Measurements from ENCODE around the gene CDH26. TPM values are rescaled to one million over a fixed set of nuclear protein-coding genes. Genes with fewer than 3 reads are reported as not detected.
A peak's percentile ranks its signal among the peaks of the same experiment; 100 is the strongest.

Gene CDH26
- total and polyA plus RNA-seq, 3 donors from 2014 or later = 1.7 to 3.5 (median 2.0) TPM

- 79 to 82% methylated on average over 7 to 9 of the region's 9 CpGs for WGBS, 2 donors
- no peak overlapping the region for H3K27ac ChIP-seq
Observed at GRCh38 chr20:60058879-60059278, 100.7 kb downstream of the CDH26 start.

GRCh38 chr20:60060006-60060557 lies 101.9 kb downstream of the CDH26 start:
- Histone ChIP-seq H3K4me3 (no peak overlapping the region), H3K9me3 (no peaks in the 10 kb centered on the region), H3K36me3 (ENCODE audit: low read depth, missing control alignments) (no peaks in the 10 kb centered on the region), H3K27ac (no peak overlapping the region), H3K4me1 (no peaks in the 10 kb centered on the region), H3K27me3 (no peaks in the 10 kb centered on the region)
- intact Hi-C loops (cut with DNase I; ENCODE audit: low total_unique reads) = no loop called here
- WGBS, 2 donors = 95 to 98% methylated on average over 12 to 13 of the region's 13 CpGs
- TF ChIP-seq POLR2A (IDR thresholded peaks at IDR 0.05) = no peak
- TF ChIP-seq, protein P1, sequence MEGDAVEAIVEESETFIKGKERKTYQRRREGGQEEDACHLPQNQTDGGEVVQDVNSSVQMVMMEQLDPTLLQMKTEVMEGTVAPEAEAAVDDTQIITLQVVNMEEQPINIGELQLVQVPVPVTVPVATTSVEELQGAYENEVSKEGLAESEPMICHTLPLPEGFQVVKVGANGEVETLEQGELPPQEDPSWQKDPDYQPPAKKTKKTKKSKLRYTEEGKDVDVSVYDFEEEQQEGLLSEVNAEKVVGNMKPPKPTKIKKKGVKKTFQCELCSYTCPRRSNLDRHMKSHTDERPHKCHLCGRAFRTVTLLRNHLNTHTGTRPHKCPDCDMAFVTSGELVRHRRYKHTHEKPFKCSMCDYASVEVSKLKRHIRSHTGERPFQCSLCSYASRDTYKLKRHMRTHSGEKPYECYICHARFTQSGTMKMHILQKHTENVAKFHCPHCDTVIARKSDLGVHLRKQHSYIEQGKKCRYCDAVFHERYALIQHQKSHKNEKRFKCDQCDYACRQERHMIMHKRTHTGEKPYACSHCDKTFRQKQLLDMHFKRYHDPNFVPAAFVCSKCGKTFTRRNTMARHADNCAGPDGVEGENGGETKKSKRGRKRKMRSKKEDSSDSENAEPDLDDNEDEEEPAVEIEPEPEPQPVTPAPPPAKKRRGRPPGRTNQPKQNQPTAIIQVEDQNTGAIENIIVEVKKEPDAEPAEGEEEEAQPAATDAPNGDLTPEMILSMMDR (IDR thresholded peaks at IDR 0.05) = no peak
- DNase-seq = no peak

More at GRCh38 chr20:60058879-60059278, 100.7 kb downstream of the CDH26 start:
- no peak for TF ChIP-seq POLR2A (IDR thresholded peaks at IDR 0.05)
- TF ChIP-seq, protein P1 (IDR thresholded peaks at IDR 0.05) = no peak
- no peak for DNase-seq
- no peaks in the 10 kb centered on the region for H3K36me3 ChIP-seq (ENCODE audit: low read depth, missing control alignments)
- no peaks in the 10 kb centered on the region for H3K9me3 ChIP-seq
- intact Hi-C loops (cut with DNase I; ENCODE audit: low total_unique reads) = no loop called here
- no peaks in the 10 kb centered on the region for H3K4me1 ChIP-seq
- no peak overlapping the region for H3K4me3 ChIP-seq
- H3K27me3 ChIP-seq = no peaks in the 10 kb centered on the region

DNA sequence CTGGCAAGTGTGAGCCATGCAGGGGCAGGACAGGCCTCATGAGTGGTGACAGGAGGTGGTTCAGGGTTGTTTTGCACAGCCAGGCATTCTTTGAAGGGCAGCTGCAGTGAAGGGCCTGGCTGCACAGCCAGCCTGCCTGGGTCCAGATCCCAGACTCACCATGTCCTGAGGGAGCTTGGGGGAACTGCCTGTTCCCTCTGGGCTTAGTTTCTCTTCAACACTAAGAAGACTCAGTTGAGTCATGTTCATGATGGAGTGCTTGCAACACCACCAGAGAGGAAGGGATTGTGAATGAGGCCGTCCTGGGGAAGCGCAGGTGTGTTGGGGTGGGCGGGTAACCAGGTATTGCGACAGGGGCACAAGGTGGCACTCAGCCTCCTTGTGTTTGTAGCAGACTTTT lies 102.4 kb downstream of the CDH26 start:
- no peaks in the 10 kb centered on the region for H3K4me1 ChIP-seq
- no peaks in the 10 kb centered on the region for H3K27me3 ChIP-seq
- H3K27ac ChIP-seq = no peak overlapping the region
- H3K9me3 ChIP-seq = no peaks in the 10 kb centered on the region
- no peak overlapping the region for H3K4me3 ChIP-seq
- TF ChIP-seq POLR2A (IDR thresholded peaks at IDR 0.05) = no peak
- TF ChIP-seq, protein P1 (IDR thresholded peaks at IDR 0.05) = no peak
- 75 to 95% methylated on average over 4 of the region's 4 CpGs for WGBS, 2 donors
- intact Hi-C loops (cut with DNase I; ENCODE audit: low total_unique reads) = no loop called here
- H3K36me3 ChIP-seq (ENCODE audit: low read depth, missing control alignments) = no peaks in the 10 kb centered on the region
- no peak for DNase-seq

DNA sequence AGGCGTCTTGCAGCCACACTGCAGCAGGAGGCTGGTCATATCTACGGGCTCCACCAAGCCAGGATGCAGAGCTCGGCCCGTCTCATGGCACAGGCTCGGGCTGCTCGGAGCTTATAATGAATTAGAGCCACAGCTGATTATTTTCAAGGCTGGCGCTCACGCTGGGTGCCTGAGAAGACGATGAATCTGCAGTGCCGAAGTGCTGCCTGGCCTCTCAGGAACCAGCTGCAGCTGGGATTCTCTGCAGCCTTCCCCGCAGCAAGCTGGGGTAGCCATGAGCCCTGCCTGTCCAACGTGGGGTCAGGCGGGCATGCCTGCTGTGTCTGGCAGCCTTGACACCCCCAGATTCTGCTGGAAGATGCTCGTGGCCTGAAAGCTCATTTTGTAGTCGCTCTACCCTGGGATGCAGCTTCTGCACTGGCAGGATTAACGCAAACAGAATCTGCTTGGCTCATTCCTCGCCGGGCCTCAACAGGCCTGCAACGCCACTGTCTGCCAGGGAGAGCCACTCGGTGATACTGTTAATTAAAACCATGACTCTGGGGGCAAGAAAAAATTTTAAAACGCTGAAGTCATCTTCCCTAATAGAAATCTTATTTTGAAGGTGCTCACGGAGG lies 104.3 kb downstream of the CDH26 start:
- Histone ChIP-seq H3K4me3 (no peak overlapping the region), H3K4me1 (no peaks in the 10 kb centered on the region), H3K9me3 (no peaks in the 10 kb centered on the region), H3K27ac (no peak overlapping the region), H3K27me3 (no peaks in the 10 kb centered on the region), H3K36me3 (ENCODE audit: low read depth, missing control alignments) (no peaks in the 10 kb centered on the region)
- 42 to 49% methylated on average over 12 to 22 of the region's 22 CpGs for WGBS, 2 donors
- TF ChIP-seq, protein P1 (IDR thresholded peaks at IDR 0.05) = no peak
- no peak for TF ChIP-seq POLR2A (IDR thresholded peaks at IDR 0.05)
- intact Hi-C loops (cut with DNase I; ENCODE audit: low total_unique reads) = no loop called here
- DNase-seq = no peak

DNA sequence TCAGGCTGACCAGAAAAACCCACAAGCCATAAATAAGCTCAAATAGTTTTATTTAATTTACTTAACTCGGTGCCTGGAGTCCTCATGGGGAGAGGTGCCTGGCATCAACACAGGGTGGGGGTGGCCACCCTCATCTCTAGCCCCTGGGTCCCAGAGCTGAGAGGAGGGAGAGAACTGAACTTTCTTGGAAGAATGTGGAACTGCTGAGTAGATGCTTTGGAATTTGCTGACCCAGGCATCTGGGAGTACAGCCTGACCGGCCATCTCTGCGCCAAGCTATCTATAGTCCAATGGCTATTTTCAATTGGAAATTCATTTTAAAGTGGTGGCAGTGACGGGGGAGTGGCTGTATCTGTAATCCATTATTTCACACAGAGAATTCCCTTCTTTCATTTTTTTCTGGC lies 104.8 kb downstream of the CDH26 start:
- H3K9me3 ChIP-seq = no peaks in the 10 kb centered on the region
- no peak overlapping the region for H3K4me3 ChIP-seq
- TF ChIP-seq POLR2A (IDR thresholded peaks at IDR 0.05) = no peak
- TF ChIP-seq, protein P1 (IDR thresholded peaks at IDR 0.05) = no peak
- H3K4me1 ChIP-seq = no peaks in the 10 kb centered on the region
- intact Hi-C loops (cut with DNase I; ENCODE audit: low total_unique reads) = no loop called here
- no peak overlapping the region for H3K27ac ChIP-seq
- no peaks in the 10 kb centered on the region for H3K27me3 ChIP-seq
- whole genome bisulfite sequencing, 2 donors = 44 to 52% methylated on average over 4 of the region's 4 CpGs
- peak; percentile 45 for DNase-seq
- no peaks in the 10 kb centered on the region for H3K36me3 ChIP-seq (ENCODE audit: low read depth, missing control alignments)
